GM19025 (cell line): Measurements from ENCODE around the gene PLEKHA8.

ENCODE experiments used
- ATAC-seq: cut with Tn5 transposase; IDR thresholded peaks from one replicate; pipeline ENCODE4 v1.9.1; 2021; ENCODE audit warnings: mild to moderate bottlenecking, low read depth, moderate library complexity; ENCODE audit not compliant: unreplicated experiment

PLEKHA8 gene

GRCh38 chr7:30139836-30140384 is 111.7 kb downstream of the PLEKHA8 start:
- ATAC-seq: no peak

GRCh38 chr7:30140456-30140855 is 112.2 kb downstream of the PLEKHA8 start:
- ATAC-seq: no peak

GRCh38 chr7:30142710-30143109 is 114.5 kb downstream of the PLEKHA8 start:
- no peak for ATAC-seq

- ATAC-seq: no peak
Measured at GRCh38 chr7:30143748-30144251, 115.6 kb downstream of the PLEKHA8 start.

DNA sequence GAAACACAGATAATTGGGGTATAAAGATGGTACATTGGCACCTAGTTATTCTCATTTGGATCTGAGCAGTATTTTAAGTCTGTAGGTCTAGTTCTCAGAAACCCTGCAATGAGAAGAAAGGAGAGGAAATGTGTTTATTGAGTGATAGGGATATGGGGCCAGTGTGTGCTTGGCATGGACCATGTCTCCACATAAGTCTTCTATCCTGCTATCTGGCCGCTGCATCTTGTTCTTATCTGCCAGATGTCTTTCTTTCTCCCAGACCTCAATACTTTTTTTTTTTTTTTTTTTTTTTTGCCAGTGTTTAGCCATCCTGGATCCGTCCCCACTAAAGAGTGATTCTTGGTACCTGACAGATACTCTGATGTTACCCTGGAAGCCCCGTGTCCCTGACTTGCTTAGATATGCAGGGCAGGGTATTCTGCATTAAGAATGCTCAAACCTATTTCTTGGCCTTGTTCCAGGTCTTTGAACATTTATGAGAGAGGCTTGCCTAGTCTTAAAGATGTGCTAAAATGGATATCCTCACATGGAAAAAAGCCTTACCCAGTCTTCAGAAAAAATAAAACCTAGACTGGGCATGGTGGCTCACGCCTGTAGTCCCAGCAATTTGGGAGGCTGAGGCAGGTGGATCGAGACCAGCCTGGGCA is 116.6 kb downstream of the PLEKHA8 start:
- no peak for ATAC-seq

GRCh38 chr7:30145426-30145970 is 117.3 kb downstream of the PLEKHA8 start:
- no peak for ATAC-seq

GRCh38 chr7:30146127-30146612 is 118.0 kb downstream of the PLEKHA8 start:
- no peak for ATAC-seq

GRCh38 chr7:30147223-30147622 is 119.0 kb downstream of the PLEKHA8 start:
- ATAC-seq: no peak

- no peak for ATAC-seq
Measured at GRCh38 chr7:30147785-30148184, 119.6 kb downstream of the PLEKHA8 start.

- no peak for ATAC-seq
Measured at GRCh38 chr7:30148426-30148825, 120.2 kb downstream of the PLEKHA8 start.

GRCh38 chr7:30148951-30149459 is 120.8 kb downstream of the PLEKHA8 start:
- ATAC-seq: no peak

DNA sequence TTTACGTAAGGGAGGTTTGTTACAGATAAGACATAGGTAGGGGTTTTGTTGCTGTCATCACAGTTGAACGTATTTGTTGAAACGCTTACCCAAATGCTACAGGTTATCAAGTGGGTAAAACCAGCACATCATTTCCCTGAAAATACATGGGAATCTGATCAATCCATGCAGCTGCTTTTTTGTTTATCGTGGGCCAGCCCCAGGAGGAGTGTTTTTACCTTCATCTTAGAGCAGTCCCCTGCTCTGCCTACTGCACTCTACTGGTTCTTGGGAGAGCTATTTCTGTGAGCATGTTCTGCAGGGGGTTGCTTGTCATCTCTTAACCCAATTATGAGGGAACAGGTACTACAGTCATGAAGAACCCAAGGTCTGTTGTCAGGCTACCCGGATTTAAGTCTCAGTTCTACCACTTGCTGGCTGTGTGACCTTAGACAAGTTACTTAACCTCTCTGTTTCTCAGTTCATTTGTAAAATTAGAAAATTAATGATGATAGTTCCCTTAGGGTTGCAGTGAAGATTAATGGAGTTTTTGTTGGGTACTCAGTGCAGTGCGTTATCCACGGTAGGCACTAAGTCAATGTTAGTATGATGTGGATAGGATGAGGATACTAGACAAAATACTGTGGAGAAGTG is 121.5 kb downstream of the PLEKHA8 start:
- no peak for ATAC-seq

DNA sequence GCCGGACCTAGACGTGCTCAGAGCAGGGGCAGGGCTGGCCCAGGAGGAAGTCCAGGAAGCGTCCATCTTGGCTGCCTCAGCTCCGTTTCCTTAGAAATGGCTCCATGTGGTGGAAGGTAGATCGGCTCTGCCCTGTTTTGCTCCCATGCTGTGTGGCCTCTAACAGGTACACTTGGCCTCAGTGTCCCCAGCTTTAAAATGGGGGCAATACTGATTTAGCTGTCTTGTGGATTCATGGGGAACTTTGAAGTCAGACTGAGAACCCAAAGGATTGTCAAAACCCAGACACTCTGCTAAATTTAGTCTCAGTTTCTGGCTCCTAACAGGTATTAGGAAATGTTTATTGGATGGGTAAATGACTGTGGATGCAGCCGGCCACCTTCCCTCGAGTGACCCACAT is 122.5 kb downstream of the PLEKHA8 start:
- no peak for ATAC-seq

GRCh38 chr7:30154111-30154587 is 125.9 kb downstream of the PLEKHA8 start:
- ATAC-seq: no peak

GRCh38 chr7:30155481-30155880 is 127.3 kb downstream of the PLEKHA8 start:
- no peak for ATAC-seq

- ATAC-seq: no peak
Measured at GRCh38 chr7:30157204-30157603, 129.0 kb downstream of the PLEKHA8 start.

DNA sequence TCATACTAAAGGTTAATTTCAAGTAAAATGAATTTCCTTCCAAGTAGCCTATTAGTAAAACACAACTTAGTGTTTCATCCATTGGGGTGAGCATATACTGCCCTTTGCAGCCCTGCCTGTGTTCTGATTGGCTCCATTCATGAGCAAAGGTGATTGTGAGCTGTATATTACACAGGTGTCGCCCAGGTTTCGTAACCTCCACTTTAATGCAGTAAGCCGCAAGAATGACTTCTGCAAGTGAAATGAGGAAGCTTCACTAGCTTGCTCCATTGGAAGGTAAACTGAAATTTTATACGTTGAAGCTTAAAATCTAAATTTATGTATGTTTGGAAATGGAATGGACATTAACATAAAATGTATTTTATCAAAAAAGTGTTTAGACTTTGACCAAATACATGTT is 131.0 kb downstream of the PLEKHA8 start:
- ATAC-seq: no peak

GRCh38 chr7:30159698-30160143 is 131.5 kb downstream of the PLEKHA8 start:
- ATAC-seq: no peak

- no peak for ATAC-seq
Measured at GRCh38 chr7:30160329-30160728, 132.1 kb downstream of the PLEKHA8 start.

DNA sequence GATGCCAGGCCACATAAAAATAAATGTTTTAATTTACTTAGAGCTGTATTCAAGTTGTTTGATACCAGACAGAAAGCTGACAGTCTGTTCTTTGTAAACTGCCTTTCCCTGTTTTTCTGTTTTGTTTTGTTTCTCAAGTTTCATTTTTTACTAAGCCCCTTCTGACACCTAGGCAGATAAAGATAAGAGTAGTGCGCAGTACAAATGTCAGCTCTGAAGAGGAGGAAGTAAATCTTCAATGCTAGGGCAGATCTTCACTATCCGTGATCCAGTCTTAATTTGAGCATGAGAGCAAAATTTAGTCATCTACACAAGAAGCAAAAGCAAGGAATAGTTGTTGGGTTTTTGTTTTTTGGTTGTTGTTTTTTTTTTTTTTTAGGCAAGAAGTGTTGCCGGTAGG is 133.9 kb downstream of the PLEKHA8 start:
- ATAC-seq: no peak

- peak; percentile 47 for ATAC-seq
Measured at GRCh38 chr7:30162622-30163124, 134.5 kb downstream of the PLEKHA8 start.
